D341Med (cell line): ENCODE data around the gene CENPB.

Experiments
- DNase-seq: peaks from one replicate; pipeline ENCODE4 v3.0.0; 2012; ENCODE audit warnings: low spot score

CENPB gene

DNA sequence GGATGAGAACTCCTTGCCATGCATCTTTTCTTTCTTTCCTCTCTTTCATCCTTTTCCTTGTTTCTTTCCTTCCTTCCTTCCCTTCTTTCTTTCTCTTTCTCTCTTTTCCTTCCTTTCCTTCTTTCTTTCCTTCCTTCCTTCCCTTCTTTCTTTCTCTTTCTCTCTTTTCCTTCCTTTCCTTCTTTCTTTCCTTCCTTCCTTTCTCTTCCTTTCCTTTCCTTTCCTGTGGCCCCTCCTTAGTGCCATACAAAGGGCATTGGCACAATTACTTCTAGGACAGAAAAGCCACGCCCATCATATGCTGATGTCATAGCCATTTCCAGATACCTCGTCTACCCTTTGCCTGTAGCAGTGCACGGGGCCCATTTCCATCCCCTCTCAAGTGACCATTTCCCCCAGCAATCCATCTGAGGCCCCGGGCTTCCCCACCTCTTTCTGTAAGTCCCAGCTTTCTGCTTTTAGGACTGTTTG is 2.2 kb upstream of the CENPB start:
- no peak for DNase-seq

- no peak for DNase-seq
Measured at GRCh38 chr20:3787324-3788014, 929 bp upstream of the CENPB start.

- DNase-seq = peak; percentile 77
Measured at GRCh38 chr20:3786126-3786484, 435 bp downstream of the CENPB start.

- no peak for DNase-seq
Measured at GRCh38 chr20:3785240-3786125, 1.1 kb downstream of the CENPB start.

DNA sequence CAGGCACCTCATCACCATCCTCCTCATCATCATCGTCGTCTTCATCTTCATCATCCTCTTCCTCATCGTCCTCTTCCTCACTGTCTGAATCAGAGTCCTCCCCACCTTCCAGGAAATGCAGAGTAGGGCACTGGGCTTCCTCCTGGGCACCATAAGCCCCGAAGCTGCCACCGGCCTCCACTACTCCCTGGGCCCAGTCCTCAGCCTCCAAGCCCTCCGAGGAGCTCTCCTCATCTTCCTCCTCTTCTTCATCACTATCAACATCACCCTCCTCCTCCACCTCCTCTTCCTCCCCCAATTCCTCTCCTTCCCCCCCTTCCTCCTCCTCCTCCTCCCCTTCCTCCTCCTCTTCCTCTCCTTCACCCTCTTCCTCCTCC is 1.7 kb downstream of the CENPB start:
- no peak for DNase-seq

GRCh38 chr20:3784216-3784853 is 2.2 kb downstream of the CENPB start:
- no peak for DNase-seq

DNA sequence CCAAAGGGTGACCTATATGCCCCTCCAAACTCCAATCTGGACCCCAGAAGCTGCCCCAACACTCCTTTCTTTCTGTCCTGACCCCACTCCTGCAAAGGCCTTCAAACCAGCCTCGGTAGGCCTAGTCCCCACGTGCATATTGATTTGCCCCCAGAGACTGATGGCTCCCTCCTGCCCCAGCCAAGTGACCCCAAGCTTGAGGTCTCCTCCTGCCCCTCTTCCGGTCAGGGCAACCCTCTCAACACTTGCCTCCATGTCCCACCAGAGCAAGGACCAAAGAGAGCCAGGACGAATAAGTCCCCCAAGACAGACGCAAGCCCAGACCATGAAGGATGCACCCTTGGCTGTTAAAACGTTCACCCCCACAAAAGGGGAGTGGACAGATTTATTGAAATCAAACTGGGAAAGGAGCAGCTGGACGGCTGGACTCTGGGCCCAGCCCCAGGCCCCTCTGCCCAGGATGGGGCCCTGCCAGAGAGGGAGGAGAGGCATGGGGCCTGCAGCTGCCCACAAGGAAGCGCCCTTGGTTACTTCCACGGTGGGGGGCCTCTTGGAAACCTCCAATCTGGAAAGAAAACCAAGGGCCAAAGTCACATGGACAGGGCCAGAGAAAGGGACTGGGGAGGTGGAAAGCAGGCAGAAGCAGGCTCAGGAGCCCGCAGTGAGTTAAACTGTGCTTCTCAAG is 2.9 kb downstream of the CENPB start:
- no peak for DNase-seq

DNA sequence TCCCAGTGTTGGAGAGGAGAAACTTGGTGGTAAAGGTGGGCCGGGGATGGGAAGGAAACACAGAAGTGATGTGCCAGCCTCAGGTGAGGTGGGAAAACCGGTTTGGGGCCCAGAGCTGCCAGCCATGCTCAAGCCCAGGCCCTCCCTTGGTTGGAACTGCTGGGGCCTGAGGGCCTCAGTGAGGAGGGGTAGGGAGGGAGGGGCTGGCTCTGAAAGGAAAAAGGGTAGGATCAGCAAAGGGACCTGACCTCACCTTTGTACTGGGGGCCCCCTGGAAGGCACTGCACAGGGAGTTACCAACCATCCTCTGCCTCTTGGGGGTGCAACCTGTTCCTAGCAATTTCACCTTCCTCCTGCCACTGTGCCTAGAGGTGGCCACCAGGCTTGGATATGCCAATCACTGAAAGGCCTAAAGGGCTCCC is 3.5 kb downstream of the CENPB start:
- DNase-seq = no peak

- DNase-seq = no peak
Measured at GRCh38 chr20:3782597-3782996, 3.9 kb downstream of the CENPB start.

DNA sequence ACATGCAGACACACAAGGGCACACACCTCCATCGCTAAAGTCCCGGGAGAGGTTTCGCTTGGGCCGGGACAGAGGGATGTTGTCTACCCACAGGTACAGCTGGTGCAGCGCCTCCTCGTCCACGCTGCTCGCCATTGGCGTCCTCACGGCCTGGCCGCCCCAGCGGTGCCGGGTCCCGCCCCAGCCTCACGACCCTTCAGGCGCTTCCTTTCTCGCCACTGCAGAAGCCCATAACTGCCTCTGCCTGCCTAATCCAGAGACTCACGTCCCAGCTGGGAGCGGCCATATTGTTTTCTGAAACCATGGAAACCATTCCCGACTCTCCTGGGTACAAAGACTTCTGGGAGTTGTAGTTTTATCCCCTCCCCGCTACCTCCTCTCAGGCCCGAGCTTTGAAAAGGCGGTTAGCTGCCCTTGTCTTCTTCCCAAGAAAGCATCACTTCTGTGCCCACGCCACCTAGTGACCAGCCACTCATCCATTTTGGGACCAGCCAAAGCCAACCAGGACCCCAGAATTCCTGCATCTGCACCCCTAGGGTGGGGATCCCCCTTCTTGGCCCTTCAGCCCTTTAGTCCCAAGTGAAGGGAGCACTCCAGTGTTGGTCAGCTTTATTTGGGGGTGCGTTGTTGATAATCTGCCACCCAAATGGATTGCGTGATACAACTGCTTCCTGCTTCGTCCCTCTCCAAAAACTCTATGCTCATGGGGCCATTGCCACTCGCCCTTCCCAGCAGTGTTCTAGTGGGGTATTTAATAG is 5.2 kb downstream of the CENPB start, which contains the start of gene SPEF1:
TSS of gene SPEF1 (minus strand) at position 296 of the 758 bp plus-strand sequence. CDS start at position 135, 161 bp downstream.
- DNase-seq = peak; percentile 88

DNA sequence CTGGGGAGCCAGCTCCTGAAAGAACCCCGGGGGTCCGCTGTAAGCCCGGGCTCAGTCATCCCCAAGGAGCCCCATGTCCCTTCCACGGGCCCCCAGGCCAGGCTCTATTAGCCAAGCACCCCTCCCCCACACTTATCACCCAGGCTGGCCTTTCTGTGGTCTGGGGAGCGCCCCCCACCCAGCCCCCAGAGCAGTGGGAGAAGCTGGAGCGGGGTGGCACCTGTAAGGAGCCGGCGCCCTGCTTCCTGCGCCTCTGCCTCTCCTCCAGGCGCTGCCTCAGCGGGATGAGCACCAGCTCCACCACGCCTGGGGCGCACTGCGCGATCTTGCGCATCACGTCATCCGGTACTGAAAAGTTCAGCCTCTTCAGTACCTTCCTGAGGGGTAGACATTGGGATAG is 7.6 kb downstream of the CENPB start:
- DNase-seq = no peak

- peak; percentile 67 for DNase-seq
Measured at GRCh38 chr20:3777716-3778629, 8.6 kb downstream of the CENPB start.

DNA sequence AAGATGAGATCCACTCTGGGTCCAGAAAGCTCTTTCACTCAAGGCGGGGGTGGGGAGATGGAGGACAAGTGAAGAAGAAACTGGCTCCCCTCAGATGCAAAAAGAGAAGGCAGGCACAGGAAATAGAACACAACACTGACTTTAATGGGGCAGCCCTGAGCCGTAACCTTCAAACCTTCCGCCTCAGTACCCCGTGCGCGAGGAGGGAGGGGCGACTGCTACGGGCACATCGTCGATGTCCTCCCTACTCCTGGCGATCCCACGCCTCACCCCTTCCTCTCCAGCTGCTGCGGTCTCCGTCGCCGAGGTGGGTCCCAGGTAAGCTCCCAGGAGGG is 9.2 kb downstream of the CENPB start:
- no peak for DNase-seq

GRCh38 chr20:3775457-3776108 is 11.0 kb downstream of the CENPB start:
- DNase-seq = no peak

DNA sequence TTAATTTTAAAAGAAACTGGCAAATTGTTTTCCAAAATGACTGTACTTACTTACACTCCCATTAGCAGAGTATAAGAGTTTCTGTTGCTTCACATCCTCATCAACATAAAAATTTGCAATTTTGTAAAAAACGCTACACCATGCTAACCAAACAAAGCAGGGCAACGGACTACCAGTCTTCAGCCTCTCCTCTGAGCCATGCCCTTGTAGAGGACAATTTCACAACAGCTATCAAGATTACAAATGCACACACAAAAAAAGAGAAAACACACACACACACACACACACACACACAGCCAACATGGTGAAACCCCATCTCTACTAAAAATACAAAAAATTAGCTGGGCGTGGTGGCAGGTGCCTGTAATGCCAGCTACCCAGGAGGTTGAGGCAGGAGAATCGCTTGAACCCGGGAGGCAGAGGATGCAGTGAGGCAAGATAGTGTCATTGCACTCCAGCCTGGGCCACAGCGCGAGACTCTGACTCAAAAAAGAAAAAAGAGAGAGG is 14.9 kb downstream of the CENPB start:
- no peak for DNase-seq

- peak; percentile 87 for DNase-seq
Measured at GRCh38 chr20:3768342-3769130, 18.0 kb downstream of the CENPB start.

GRCh38 chr20:3767427-3768341 is 18.9 kb downstream of the CENPB start, which contains the start of gene ADISSP:
TSS of gene ADISSP (minus strand) at chr20:3767753. CDS start at chr20:3760100, 7,653 bp downstream.
- peak; percentile 99 for DNase-seq

- DNase-seq = peak; percentile 62
Measured at GRCh38 chr20:3767110-3767426, 19.5 kb downstream of the CENPB start.
